DMS114 treated with DMSO at 0.1 percent for 48 hours (cell line): ENCODE data around the gene CHST7.
"Not testable (repeated sequence)": the region's sequence is repeated elsewhere in the genome, so short reads cannot be mapped to it uniquely, and the experiment has no call there.

Experiments used
- DNase-seq: peaks from one replicate; lab custom pipeline; 2025; ENCODE audit not compliant: unreplicated experiment; lab: John Stamatoyannopoulos, UW

CHST7 gene

GRCh38 chrX:46573331-46573891 lies at the start of gene CHST7:
Gene CHST7, plus strand, starts transcription at chrX:46573765. Its CDS starts 167 bp downstream, at chrX:46573932.
- peak; percentile 44 for DNase-seq

GRCh38 chrX:46528640-46529039 lies 44.9 kb upstream of the CHST7 start:
- DNase-seq: not testable (repeated sequence)

GRCh38 chrX:46529740-46530403 lies 43.7 kb upstream of the CHST7 start:
- not testable (repeated sequence) for DNase-seq

- DNase-seq: not testable (repeated sequence)
Observed at GRCh38 chrX:46530404-46530908, 43.1 kb upstream of the CHST7 start.

- DNase-seq: no peak
Observed at GRCh38 chrX:46531442-46531841, 42.1 kb upstream of the CHST7 start.

GRCh38 chrX:46543441-46543840 lies 30.1 kb upstream of the CHST7 start:
- no peak for DNase-seq

GRCh38 chrX:46544527-46544926 lies 29.0 kb upstream of the CHST7 start:
- not testable (repeated sequence) for DNase-seq

- DNase-seq: peak; percentile 67
Observed at GRCh38 chrX:46545111-46546005, 28.2 kb upstream of the CHST7 start, which contains the start of gene ZNF674. Gene ZNF674, minus strand, starts transcription at chrX:46545421. Its CDS starts 3,334 bp downstream, at chrX:46542087.

GRCh38 chrX:46547857-46548256 lies 25.7 kb upstream of the CHST7 start:
- no peak for DNase-seq

- no peak for DNase-seq
Observed at GRCh38 chrX:46549914-46550313, 23.7 kb upstream of the CHST7 start.

GRCh38 chrX:46551494-46552128 lies 22.0 kb upstream of the CHST7 start:
- DNase-seq: no peak

GRCh38 chrX:46553935-46554334 lies 19.6 kb upstream of the CHST7 start:
- no peak for DNase-seq

GRCh38 chrX:46554942-46555341 lies 18.6 kb upstream of the CHST7 start:
- no peak for DNase-seq

GRCh38 chrX:46559062-46559461 lies 14.5 kb upstream of the CHST7 start:
- DNase-seq: no peak

GRCh38 chrX:46561824-46562657 lies 11.5 kb upstream of the CHST7 start:
- DNase-seq: no peak

GRCh38 chrX:46567388-46567787 lies 6.2 kb upstream of the CHST7 start:
- no peak for DNase-seq

GRCh38 chrX:46569621-46570020 lies 3.9 kb upstream of the CHST7 start:
- no peak for DNase-seq

GRCh38 chrX:46571423-46572339 lies 1.9 kb upstream of the CHST7 start:
- DNase-seq: no peak

GRCh38 chrX:46572340-46572936 lies 1.1 kb upstream of the CHST7 start:
- no peak for DNase-seq
